Type B pancreatic cell (in vitro differentiated cells): ENCODE measurements around the gene CALCOCO1. TPM values are rescaled to one million over a fixed set of nuclear protein-coding genes. Genes with fewer than 3 reads are reported as not detected.

ENCODE experiments used
- DNase-seq: peaks from one replicate; pipeline ENCODE4 v3.0.0; 2021; ENCODE audit warnings: mixed read lengths; ENCODE audit not compliant: unreplicated experiment; ENCODE audit errors: extremely low spot score
- H3K27ac Mint-ChIP-seq: 2 replicates; pipeline ENCODE4 v1.8.0; 2021; ENCODE audit warnings: mild to moderate bottlenecking, mixed read lengths
- H3K27me3 Mint-ChIP-seq: 2 replicates; pipeline ENCODE4 v1.8.0; 2021; ENCODE audit warnings: mixed read lengths
- H3K36me3 Mint-ChIP-seq: 2 replicates; pipeline ENCODE4 v1.8.0; 2021; ENCODE audit warnings: mixed read lengths
- H3K4me1 Mint-ChIP-seq: one replicate; pipeline ENCODE4 v1.8.0; 2021; ENCODE audit warnings: mixed read lengths; ENCODE audit not compliant: unreplicated experiment
- H3K4me3 Mint-ChIP-seq: 2 replicates; pipeline ENCODE4 v1.8.0; 2021; ENCODE audit warnings: mild to moderate bottlenecking, mixed read lengths
- H3K9me3 Mint-ChIP-seq: 2 replicates; pipeline ENCODE4 v1.8.0; 2021; ENCODE audit warnings: mixed read lengths
- CTCF ChIP-seq: fragments of 200-600 bp; sonication (generic); conservative IDR thresholded peaks from 2 replicates; pipeline ENCODE4 v1.5.0; 2021; ENCODE audit warnings: antibody characterized with exemption, mild to moderate bottlenecking
- total RNA-seq: library from RNA; stranded (reverse); gene quantifications from 2 replicates; pipeline ENCODE4 v1.2.1, GENCODE V29; 2021; ENCODE audit warnings: low replicate concordance

The CALCOCO1 gene
- total RNA-seq, 1 donor from 2014 or later, result 86.7 TPM

GRCh38 chr12:53700567-53700966 is 26.7 kb downstream of the CALCOCO1 start:
- H3K9me3 Mint-ChIP-seq, result no peaks in the 10 kb centered on the region
- H3K4me1 Mint-ChIP-seq, result peaks cover 15% of the 10 kb centered on the region
- no peaks in the 10 kb centered on the region for H3K36me3 Mint-ChIP-seq
- DNase-seq, result no peak
- peaks cover 100% of the 10 kb centered on the region for H3K27me3 Mint-ChIP-seq
- TF ChIP-seq CTCF, result no peak
- H3K27ac Mint-ChIP-seq, result no peak overlapping the region
- H3K4me3 Mint-ChIP-seq, result no peak overlapping the region

GRCh38 chr12:53699678-53700025 is 27.6 kb downstream of the CALCOCO1 start:
- Mint-ChIP-seq H3K9me3 (no peaks in the 10 kb centered on the region), H3K4me1 (peaks cover 20% of the 10 kb centered on the region), H3K27ac (no peak overlapping the region), H3K4me3 (no peak overlapping the region), H3K36me3 (no peaks in the 10 kb centered on the region), H3K27me3 (peaks cover 99% of the 10 kb centered on the region)
- TF ChIP-seq CTCF, result no peak
- DNase-seq, result no peak

- no peaks in the 10 kb centered on the region for H3K36me3 Mint-ChIP-seq
These were observed 28.1 kb downstream of the CALCOCO1 start for GRCh38 chr12:53698948-53699677.

GRCh38 chr12:53696655-53697331 is 30.5 kb downstream of the CALCOCO1 start:
- Mint-ChIP-seq H3K27me3 (peaks cover 93% of the 10 kb centered on the region), H3K4me1 (peaks cover 16% of the 10 kb centered on the region), H3K27ac (peak overlapping the region; percentile 17), H3K4me3 (peak overlapping the region; percentile 79), H3K36me3 (no peaks in the 10 kb centered on the region), H3K9me3 (peaks cover under 1% of the 10 kb centered on the region)
- no peak for TF ChIP-seq CTCF
- DNase-seq, result no peak

More at GRCh38 chr12:53698948-53699677, 28.1 kb downstream of the CALCOCO1 start:
- Mint-ChIP-seq H3K27me3 (peaks cover 99% of the 10 kb centered on the region), H3K4me1 (peaks cover 20% of the 10 kb centered on the region), H3K9me3 (no peaks in the 10 kb centered on the region), H3K27ac (no peak overlapping the region), H3K4me3 (no peak overlapping the region)
- no peak for DNase-seq
- TF ChIP-seq CTCF, result no peak

- H3K27ac Mint-ChIP-seq, result peak overlapping the region; percentile 17
- DNase-seq, result no peak
- H3K9me3 Mint-ChIP-seq, result peaks cover 3% of the 10 kb centered on the region
- peaks cover 92% of the 10 kb centered on the region for H3K27me3 Mint-ChIP-seq
- H3K4me1 Mint-ChIP-seq, result peaks cover 15% of the 10 kb centered on the region
- no peaks in the 10 kb centered on the region for H3K36me3 Mint-ChIP-seq
- H3K4me3 Mint-ChIP-seq, result peak overlapping the region; percentile 79
- no peak for TF ChIP-seq CTCF
These were observed 31.0 kb downstream of the CALCOCO1 start for GRCh38 chr12:53696285-53696654.
